BJ (cell line): ENCODE data around the gene BCL10. TPM values are rescaled to one million over a fixed set of nuclear protein-coding genes. Genes with fewer than 3 reads are reported as not detected.

Source experiments
- CTCF ChIA-PET: fragments of 350-600 bp; formaldehyde crosslinking; extraction: SDS; loops from one replicate; lab custom pipeline; 2021; ENCODE audit warnings: antibody characterized with exemption, inconsistent platforms; lab: Yijun Ruan, JAX
- POLR2A ChIA-PET: fragments of 300-600 bp; sonication (Branson Sonifier 250); formaldehyde crosslinking; extraction: SDS; loops from one replicate; lab custom pipeline; 2021; ENCODE audit warnings: antibody characterized with exemption; lab: Charles Lee
- DNase-seq: peaks from one replicate; pipeline ENCODE4 v3.0.0-alpha.2; 2011; ENCODE audit warnings: low read depth
- H3K27me3 ChIP-seq: 2 replicates; pipeline ENCODE4 v1.6.0; 2011; ENCODE audit warnings: low read length; ENCODE audit not compliant: control insufficient read depth, insufficient read depth
- H3K36me3 ChIP-seq: 2 replicates; pipeline ENCODE4 v1.5.1; 2011; ENCODE audit warnings: low read length; ENCODE audit not compliant: control insufficient read depth, insufficient read depth
- H3K4me3 ChIP-seq: 2 replicates; pipeline ENCODE4 v1.5.1; 2011; ENCODE audit warnings: low read depth, mild to moderate bottlenecking, control low read depth, low read length
- CTCF ChIP-seq: IDR thresholded peaks from 2 replicates; pipeline ENCODE4 v1.5.1; 2011; ENCODE audit warnings: low read depth, mild to moderate bottlenecking, control low read depth, inconsistent platforms, low read length, moderate library complexity; ENCODE audit not compliant: insufficient read depth
- polyA plus RNA-seq: library from polyadenylated mRNA; depleted of rRNA; stranded (reverse); fragments of >200 nt; gene quantifications from 2 replicates; pipeline ENCODE4 v1.2.3, GENCODE V29; 2011

Gene BCL10
- polyA plus RNA-seq, 1 experiment, result 7.8 TPM

- H3K4me3 ChIP-seq, result no peak overlapping the region
- peak; percentile 21; the same call in 1 of the 2 replicates for TF ChIP-seq CTCF
- no peaks in the 10 kb centered on the region for H3K27me3 ChIP-seq
- ChIA-PET CTCF (interaction anchor here (1.3 to 2.9 kb wide), 5 partner anchors 10 to 123 kb away, joined by 3 to 16 read pairs (median 5); partner anchors contain the start of gene C1orf52), POLR2A (no interaction called here)
- H3K36me3 ChIP-seq, result no peaks in the 10 kb centered on the region
- DNase-seq, result no peak
Observed at GRCh38 chr1:85230305-85230977, 46.0 kb downstream of the BCL10 start.

DNA sequence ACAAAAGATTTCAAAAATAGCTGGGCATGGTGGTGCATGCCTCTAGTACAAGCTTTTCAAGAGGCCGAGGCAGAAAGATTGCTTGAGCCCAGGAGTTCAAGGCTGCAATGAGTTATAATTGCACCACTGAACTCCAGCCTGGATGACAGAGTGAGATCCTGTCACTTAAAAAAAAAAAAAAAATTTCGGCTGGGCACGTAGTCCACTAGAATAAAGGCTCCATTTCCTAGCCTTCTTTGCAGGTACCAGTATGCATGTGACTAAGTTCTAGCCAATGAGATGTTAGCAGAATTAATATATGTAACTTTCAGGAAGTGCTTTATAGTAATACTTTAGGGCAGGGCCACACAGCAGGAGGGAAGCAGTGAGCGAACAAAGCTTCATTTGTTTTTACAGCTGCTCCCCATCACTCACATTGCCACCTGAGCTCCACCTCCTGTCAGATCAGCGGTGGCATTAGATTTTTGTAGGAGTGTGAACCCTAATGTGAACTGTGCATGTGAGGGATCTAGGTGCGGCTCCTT is 46.8 kb downstream of the BCL10 start:
- no peak overlapping the region for H3K4me3 ChIP-seq
- POLR2A ChIA-PET, result no interaction called here
- CTCF ChIA-PET, result interaction anchor here (0.7 to 2.9 kb wide), 5 partner anchors 10 to 122 kb away, joined by 3 to 16 read pairs (median 4); no protein-coding TSS in a partner anchor

DNA sequence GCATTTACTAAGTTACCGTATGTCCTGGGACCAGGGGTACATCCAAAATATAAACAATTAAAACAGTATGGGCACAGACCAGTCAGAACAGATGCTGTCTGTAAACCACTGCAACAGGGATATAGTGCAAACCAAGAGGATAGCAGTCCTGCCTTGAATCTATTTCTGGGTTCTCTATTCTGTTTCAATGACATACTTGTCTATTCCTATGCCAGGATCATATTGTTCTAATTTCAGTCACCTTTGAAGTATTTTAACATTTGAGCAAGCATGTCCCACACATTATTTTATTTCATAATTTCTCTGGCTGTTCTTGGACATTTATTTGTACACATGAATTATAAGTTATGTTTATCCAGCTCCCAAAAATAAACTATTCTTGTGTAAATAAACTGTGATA is 47.5 kb downstream of the BCL10 start:
- POLR2A ChIA-PET, result interaction anchor here (0.6 kb wide), 1 partner anchor 25 kb away, joined by 4 read pairs; no protein-coding TSS in a partner anchor
- Histone ChIP-seq H3K36me3 (no peaks in the 10 kb centered on the region), H3K27me3 (no peaks in the 10 kb centered on the region), H3K4me3 (no peak overlapping the region)
- no peak for TF ChIP-seq CTCF
- CTCF ChIA-PET, result interaction anchor here (0.7 to 2.9 kb wide), 3 partner anchors 11 to 119 kb away, joined by 3 to 16 read pairs (median 7); no protein-coding TSS in a partner anchor
- no peak for DNase-seq

More for the DNA sequence above, 46.8 kb downstream of the BCL10 start:
- TF ChIP-seq CTCF, result no peak
- no peaks in the 10 kb centered on the region for H3K36me3 ChIP-seq
- DNase-seq, result no peak
- no peaks in the 10 kb centered on the region for H3K27me3 ChIP-seq

DNA sequence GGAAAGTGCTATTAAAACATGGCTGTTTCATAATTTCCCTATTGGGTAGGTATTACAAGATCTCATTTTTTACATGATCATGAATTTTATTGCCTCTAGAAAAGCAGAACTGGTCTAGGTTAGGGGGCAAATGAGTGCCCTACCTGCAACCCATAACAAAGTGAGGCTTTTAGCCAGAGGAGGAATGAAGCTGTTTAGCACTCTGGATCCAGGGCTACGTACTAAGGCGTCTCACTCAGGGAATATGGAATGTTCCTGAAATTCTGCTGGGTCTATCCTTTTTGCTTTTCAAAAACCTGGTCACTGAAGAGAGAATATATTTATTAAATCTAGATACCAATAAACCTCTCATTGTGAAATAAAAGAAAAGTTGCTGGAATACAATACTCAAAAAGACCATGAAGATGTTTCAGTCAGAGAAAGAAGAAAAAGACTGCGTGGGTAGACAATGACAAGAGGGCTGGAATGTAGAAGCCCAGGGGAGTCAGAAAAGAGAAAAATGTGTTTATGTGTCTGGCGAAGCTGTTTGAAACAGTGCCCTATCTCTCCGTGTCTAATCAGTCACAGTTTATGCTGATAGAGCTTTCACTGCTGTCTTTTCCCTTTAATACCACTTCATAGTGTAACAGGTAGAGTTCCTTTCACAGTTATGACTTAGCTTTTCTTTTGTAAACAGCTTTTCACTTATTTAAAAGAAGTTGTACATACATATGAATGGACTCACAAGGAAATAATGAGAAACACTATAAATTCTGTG is 50.6 kb downstream of the BCL10 start:
- Histone ChIP-seq H3K36me3 (no peaks in the 10 kb centered on the region), H3K27me3 (no peaks in the 10 kb centered on the region), H3K4me3 (no peak overlapping the region)
- DNase-seq, result no peak
- POLR2A ChIA-PET, result no interaction called here
- TF ChIP-seq CTCF, result no peak
- CTCF ChIA-PET, result no interaction called here
